Mammary epithelial cell (primary cell): ENCODE data around the gene FARS2.

Experiments
- CTCF ChIP-seq, 2 donors: IDR thresholded peaks in 1 of 2; conservative IDR thresholded peaks in 1 of 2; 2 replicates each; pipeline ENCODE4 v1.5.1; 2011 to 2012; ENCODE audit warnings: inconsistent platforms in 2 of 2, low read length in 2 of 2, mild to moderate bottlenecking in 2 of 2, control low read depth in 1 of 2, low read depth in 1 of 2; ENCODE audit not compliant: insufficient read depth in 1 of 2; ENCODE audit errors: extremely low read depth in 1 of 2
- EZH2 ChIP-seq: IDR thresholded peaks from 2 replicates; pipeline ENCODE4 v1.6.1; 2012; ENCODE audit warnings: low read length, inconsistent platforms, borderline replicate concordance

- no peak for TF ChIP-seq CTCF (conservative IDR thresholded peaks at IDR 0.05 in 1 of 2, IDR thresholded peaks at IDR 0.05 in 1 of 2; ENCODE audit: extremely low read depth in 1 of 2, insufficient read depth in 1 of 2, low read depth in 1 of 2, low read length in 2 of 2)
- TF ChIP-seq EZH2: no peak
These were observed 247.8 kb downstream of the FARS2 start for GRCh38 chr6:5509106-5509505.
